GM23338 (cell line): Measurements from ENCODE around the gene CNPY1.

Experiments used
- CREB1 ChIP-seq: fragments of 250-450 bp; sonication (Bioruptor Pico); IDR thresholded peaks from 2 replicates; pipeline ENCODE4 v1.5.0; 2020; ENCODE audit warnings: low read depth, mild to moderate bottlenecking, moderate library complexity
- CTCF ChIP-seq, 2 experiments: fragments of 200-600 bp in 1 of 2; sonication (generic) in 1 of 2; conservative IDR thresholded peaks; 2 replicates each; pipeline versions ENCODE4 v1.5.1 to v1.6.1; 2016 to 2017; ENCODE audit warnings: antibody characterized with exemption in 2 of 2, low read depth in 2 of 2, mild to moderate bottlenecking in 2 of 2, moderate library complexity in 1 of 2
- EZH2 ChIP-seq: fragments of 200-600 bp; sonication (generic); IDR thresholded peaks from one replicate; pipeline ENCODE4 v1.8.0; 2017; ENCODE audit warnings: antibody characterized with exemption, mild to moderate bottlenecking, low read depth; ENCODE audit not compliant: unreplicated experiment
- EZH2phosphoT487 ChIP-seq: fragments of 200-600 bp; sonication (generic); IDR thresholded peaks from one replicate; pipeline ENCODE4 v1.8.1; 2018; ENCODE audit warnings: antibody characterized with exemption; ENCODE audit not compliant: unreplicated experiment
- JUNB ChIP-seq: IDR thresholded peaks from one replicate; pipeline ENCODE4 v1.6.1; 2016; ENCODE audit warnings: antibody characterized with exemption; ENCODE audit not compliant: unreplicated experiment
- NANOG ChIP-seq: IDR thresholded peaks from 2 replicates; pipeline ENCODE4 v1.6.1; 2016; ENCODE audit warnings: antibody characterized with exemption, borderline replicate concordance
- POLR2AphosphoS5 ChIP-seq: IDR thresholded peaks from 2 replicates; pipeline ENCODE4 v1.6.1; 2016; ENCODE audit warnings: antibody characterized with exemption, low read depth
- REST ChIP-seq: IDR thresholded peaks from one replicate; pipeline ENCODE4 v1.6.1; 2018; ENCODE audit warnings: antibody characterized with exemption; ENCODE audit not compliant: unreplicated experiment
- STAT1 ChIP-seq: IDR thresholded peaks from one replicate; pipeline ENCODE4 v1.6.1; 2016; ENCODE audit warnings: antibody characterized with exemption; ENCODE audit not compliant: unreplicated experiment
- ZNF114 ChIP-seq: fragments of 250-450 bp; sonication (Bioruptor Pico); IDR thresholded peaks from 2 replicates; pipeline ENCODE4 v1.5.0; 2020; ENCODE audit warnings: mild to moderate bottlenecking, moderate library complexity
- ZNF331 ChIP-seq: fragments of 250-450 bp; sonication (Bioruptor Pico); IDR thresholded peaks from 2 replicates; pipeline ENCODE4 v1.5.0; 2020; ENCODE audit warnings: low read depth, mild to moderate bottlenecking, moderate library complexity
- ZNF462 ChIP-seq: fragments of 250-450 bp; sonication (Bioruptor Pico); IDR thresholded peaks from 2 replicates; pipeline ENCODE4 v1.5.0; 2020; ENCODE audit warnings: mild to moderate bottlenecking, moderate library complexity

GRCh38 chr7:155510975-155511701, 35.2 kb downstream of the CNPY1 start:
- no peak for TF ChIP-seq CTCF (conservative IDR thresholded peaks at IDR 0.05; ENCODE audit: low read depth in 2 of 2)
- TF ChIP-seq POLR2AphosphoS5, result no peak
- TF ChIP-seq CREB1 (CRISPR knock-in tag), result no peak
- no peak for TF ChIP-seq ZNF114 (CRISPR knock-in tag)
- TF ChIP-seq EZH2phosphoT487, result no peak
- peak; percentile 60 for TF ChIP-seq EZH2
- TF ChIP-seq JUNB, result no peak
- no peak for TF ChIP-seq NANOG
- no peak for TF ChIP-seq STAT1
- no peak for TF ChIP-seq REST
- TF ChIP-seq ZNF462 (CRISPR knock-in tag), result no peak
- TF ChIP-seq ZNF331, result no peak
